OCI-LY3 (cell line): ENCODE measurements around the gene SCN8A.

ENCODE experiments used
- CTCF ChIP-seq: fragments of 200-600, 300-600 bp; sonication (generic); IDR thresholded peaks from 2 replicates; pipeline ENCODE4 v1.5.1; 2014; ENCODE audit warnings: antibody characterized with exemption, low read length, low read depth
- EZH2phosphoT487 ChIP-seq: fragments of 200-600 bp; shearing (Covaris generic); IDR thresholded peaks from 2 replicates; pipeline ENCODE4 v1.6.1; 2018; ENCODE audit warnings: antibody characterized with exemption, mixed run types, low read depth

DNA sequence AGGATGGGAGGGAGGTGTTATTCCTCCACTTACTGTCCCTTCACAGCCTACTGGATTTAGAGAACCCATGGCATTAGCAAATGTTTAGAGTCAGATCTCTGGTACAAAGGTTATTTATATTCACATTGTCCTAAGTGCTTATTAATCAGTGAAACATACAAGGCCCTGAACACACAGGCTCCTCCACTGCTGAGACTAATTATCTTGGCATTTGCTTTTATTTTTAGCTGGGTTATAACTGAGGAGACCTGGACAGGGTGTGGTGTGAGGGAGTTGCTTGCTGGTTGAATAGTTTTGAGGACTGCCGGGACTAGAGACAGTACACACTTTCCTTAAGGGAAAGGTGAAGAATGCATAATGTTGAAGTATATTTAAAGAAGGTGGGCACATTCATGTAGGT lies 180.0 kb downstream of the SCN8A start:
- TF ChIP-seq CTCF, result no peak
- TF ChIP-seq EZH2phosphoT487, result no peak
